Astrocyte (in vitro differentiated cells and primary cell): ENCODE results near the gene LCK.

Experiments used
- EZH2 ChIP-seq: IDR thresholded peaks from 2 replicates; pipeline ENCODE4 v1.6.1; 2012; ENCODE audit warnings: mild to moderate bottlenecking, low read length, inconsistent platforms; ENCODE audit not compliant: insufficient read depth
- TF ChIP-seq, protein P1 (sequence below): IDR thresholded peaks from 2 replicates; pipeline ENCODE4 v1.5.1; 2011; ENCODE audit warnings: low read depth, mild to moderate bottlenecking, inconsistent platforms, low read length, moderate library complexity; ENCODE audit not compliant: insufficient read depth

DNA sequence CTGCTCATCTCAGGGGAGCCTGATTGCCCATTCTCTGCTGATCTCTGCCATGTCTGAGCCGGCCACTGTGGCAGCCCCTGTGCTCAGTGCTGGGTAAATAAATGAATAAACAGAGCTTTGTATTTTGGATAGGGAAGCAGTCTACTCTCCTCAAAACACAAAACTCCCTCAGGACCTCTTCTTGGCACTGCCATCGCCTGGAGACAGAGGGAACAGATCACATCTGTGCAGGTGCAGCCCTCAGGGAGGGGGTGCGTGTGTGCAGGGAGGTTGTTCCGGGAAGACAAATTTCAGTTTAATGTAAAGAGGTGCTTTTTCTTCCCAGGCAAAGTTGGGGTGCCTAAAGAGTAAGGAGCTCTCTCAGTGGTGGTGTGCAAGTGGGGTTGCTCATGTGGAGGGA lies 11.7 kb upstream of the LCK start:
- TF ChIP-seq, protein P1, sequence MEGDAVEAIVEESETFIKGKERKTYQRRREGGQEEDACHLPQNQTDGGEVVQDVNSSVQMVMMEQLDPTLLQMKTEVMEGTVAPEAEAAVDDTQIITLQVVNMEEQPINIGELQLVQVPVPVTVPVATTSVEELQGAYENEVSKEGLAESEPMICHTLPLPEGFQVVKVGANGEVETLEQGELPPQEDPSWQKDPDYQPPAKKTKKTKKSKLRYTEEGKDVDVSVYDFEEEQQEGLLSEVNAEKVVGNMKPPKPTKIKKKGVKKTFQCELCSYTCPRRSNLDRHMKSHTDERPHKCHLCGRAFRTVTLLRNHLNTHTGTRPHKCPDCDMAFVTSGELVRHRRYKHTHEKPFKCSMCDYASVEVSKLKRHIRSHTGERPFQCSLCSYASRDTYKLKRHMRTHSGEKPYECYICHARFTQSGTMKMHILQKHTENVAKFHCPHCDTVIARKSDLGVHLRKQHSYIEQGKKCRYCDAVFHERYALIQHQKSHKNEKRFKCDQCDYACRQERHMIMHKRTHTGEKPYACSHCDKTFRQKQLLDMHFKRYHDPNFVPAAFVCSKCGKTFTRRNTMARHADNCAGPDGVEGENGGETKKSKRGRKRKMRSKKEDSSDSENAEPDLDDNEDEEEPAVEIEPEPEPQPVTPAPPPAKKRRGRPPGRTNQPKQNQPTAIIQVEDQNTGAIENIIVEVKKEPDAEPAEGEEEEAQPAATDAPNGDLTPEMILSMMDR, result no peak
- TF ChIP-seq EZH2, result no peak
